ENCODE results near the gene CLEC4F. TPM values are rescaled to one million over a fixed set of nuclear protein-coding genes. Genes with fewer than 3 reads are reported as not detected.
A peak's percentile ranks its signal among the peaks of the same experiment; 100 is the strongest.

Gene CLEC4F
- total and polyA plus RNA-seq, 2 of the 13 experiments (the other 11 are each of a cell fraction or from before 2014, with no cell fraction given), result 0.12 to 0.13 TPM

GRCh38 chr2:70807102-70807827 is 13.1 kb downstream of the CLEC4F start (continued):
- TF ChIP-seq ZNF275 (CRISPR knock-in tag; IDR thresholded peaks at IDR 0.05; ENCODE audit: borderline replicate concordance) (0 out of 2 replicates have a peak, but pooled peaks have one; percentile 73), CEBPB (IDR thresholded peaks at IDR 0.05; ENCODE audit: borderline replicate concordance, low read depth, low read length) (no peak), ZNF724P (CRISPR knock-in tag; IDR thresholded peaks at IDR 0.05; ENCODE audit: borderline replicate concordance) (0 out of 2 replicates have a peak, but pooled peaks have one; percentile 80), JUND (CRISPR knock-in tag; IDR thresholded peaks at IDR 0.05) (peak; percentile 81), BCL6 (CRISPR knock-in tag; IDR thresholded peaks at IDR 0.05) (peak; percentile 96), GATAD2A (CRISPR knock-in tag; IDR thresholded peaks at IDR 0.05) (peak; percentile 98), ZEB1 (IDR thresholded peaks at IDR 0.05; ENCODE audit: insufficient replicate concordance, low read depth) (peak; percentile 85), PCBP2 (optimal IDR thresholded peaks at IDR 0.05; ENCODE audit: low read depth, low read length, poor library complexity, severe bottlenecking) (no peak), SATB2 (CRISPR knock-in tag; IDR thresholded peaks at IDR 0.05) (0 out of 2 replicates have a peak, but pooled peaks have one; percentile 51), TEAD3 (CRISPR knock-in tag; optimal IDR thresholded peaks at IDR 0.05; ENCODE audit: borderline replicate concordance) (peak; percentile 84), CEBPG (CRISPR knock-in tag; IDR thresholded peaks at IDR 0.05) (peak; percentile 57), MEF2D (CRISPR knock-in tag; IDR thresholded peaks at IDR 0.05) (peak; percentile 84), POLR2AphosphoS5 (IDR thresholded peaks at IDR 0.05; ENCODE audit: low read depth, low read length) (no peak), ZNF790 (CRISPR knock-in tag; IDR thresholded peaks at IDR 0.05; ENCODE audit: borderline replicate concordance) (no peak), ESRRA (CRISPR knock-in tag; IDR thresholded peaks at IDR 0.05; ENCODE audit: low read depth) (peak; percentile 75; the same call in 1 of the 2 replicates), CENPBD1 (CRISPR knock-in tag; IDR thresholded peaks at IDR 0.05; ENCODE audit: borderline replicate concordance, low read depth) (no peak), U2AF1 (optimal IDR thresholded peaks at IDR 0.05; ENCODE audit: low read depth, low read length) (no peak), POLR2A (IDR thresholded peaks at IDR 0.05; ENCODE audit: insufficient read depth in 1 of 2, low read depth in 2 of 2, low read length in 2 of 2) (peak in 1 of 2 experiments; percentile 48; a peak in 1 of 4 replicates), ZNF75D (CRISPR knock-in tag; IDR thresholded peaks at IDR 0.05; ENCODE audit: borderline replicate concordance) (no peak), ZNF34 (CRISPR knock-in tag; IDR thresholded peaks at IDR 0.05; ENCODE audit: borderline replicate concordance) (no peak), SOX6 (IDR thresholded peaks at IDR 0.05) (no peak), SOX6 (CRISPR knock-in tag; IDR thresholded peaks at IDR 0.05) (peak; percentile 98), MED8 (CRISPR knock-in tag; IDR thresholded peaks at IDR 0.05; ENCODE audit: insufficient replicate concordance) (peak; percentile 92), CHD4 (IDR thresholded peaks at IDR 0.05; ENCODE audit: borderline replicate concordance, low read length) (peak; percentile 80; the same call in 1 of the 2 replicates), ZNF781 (CRISPR knock-in tag; IDR thresholded peaks at IDR 0.05; ENCODE audit: borderline replicate concordance, not compliant biosample characterization) (peak; percentile 46), ZNF530 (CRISPR knock-in tag; IDR thresholded peaks at IDR 0.05; ENCODE audit: low read depth) (no peak), ZFP36L1 (CRISPR knock-in tag; IDR thresholded peaks at IDR 0.05) (no peak), MYPOP (CRISPR knock-in tag; IDR thresholded peaks at IDR 0.05) (peak; percentile 70; the same call in 1 of the 2 replicates), LCORL (IDR thresholded peaks at IDR 0.05) (peak; percentile 95), LCORL (CRISPR knock-in tag; IDR thresholded peaks at IDR 0.05) (peak; percentile 98), ZNF788 (CRISPR knock-in tag; IDR thresholded peaks at IDR 0.05; ENCODE audit: borderline replicate concordance) (peak; percentile 83; the same call in 1 of the 2 replicates)

Measured in HepG2 (cell line).